Measurements from ENCODE around the gene CLASP1. TPM values are rescaled to one million over a fixed set of nuclear protein-coding genes. Genes with fewer than 3 reads are reported as not detected.
A peak's percentile ranks its signal among the peaks of the same experiment; 100 is the strongest.

The CLASP1 gene
- total RNA-seq, 1 experiment from 2014 or later, result 45.9 TPM

GRCh38 chr2:121366040-121366439 lies 283.2 kb downstream of the CLASP1 start:
- Histone ChIP-seq H3K23ac (ENCODE audit: insufficient read length, low read depth, low read length) (no peak overlapping the region), H3K79me1 (ENCODE audit: insufficient read depth, low read depth, low read length, poor library complexity, severe bottlenecking) (no peaks in the 10 kb centered on the region), H2AFZ (ENCODE audit: low read length) (no peak overlapping the region), H3K27me3 (ENCODE audit: insufficient read depth, low read length) (no peaks in the 10 kb centered on the region), H3T11ph (ENCODE audit: low read length) (no peak overlapping the region), H3K4me2 (ENCODE audit: insufficient read depth, insufficient read length, low read length) (no peak overlapping the region), H2BK20ac (ENCODE audit: low read depth, low read length, poor library complexity, severe bottlenecking) (no peak overlapping the region), H3K23me2 (ENCODE audit: insufficient read length, low read depth, low read length, poor library complexity, severe bottlenecking) (no peaks in the 10 kb centered on the region), H2BK5ac (ENCODE audit: insufficient read length, low read length) (no peak overlapping the region), H3K18ac (ENCODE audit: insufficient read length, low read depth, low read length) (no peak overlapping the region), H2BK120ac (ENCODE audit: low read depth, low read length, poor library complexity, severe bottlenecking) (no peak overlapping the region), H3K4me1 (ENCODE audit: insufficient read depth, low read length) (no peaks in the 10 kb centered on the region), H2AK5ac (ENCODE audit: insufficient read length, low read length) (no peak overlapping the region), H3K56ac (ENCODE audit: insufficient read length, low read depth, low read length) (no peak overlapping the region), H3K14ac (ENCODE audit: insufficient read depth, low read length) (no peak overlapping the region), H4K8ac (replicated peaks; ENCODE audit: insufficient read length, low read depth, low read length) (no peak overlapping the region), H3K9ac (ENCODE audit: extremely low read depth, insufficient read length, low read length) (no peak overlapping the region), H4K20me1 (ENCODE audit: control insufficient read depth, insufficient read depth, insufficient read length) (no peaks in the 10 kb centered on the region), H3K9me3 (ENCODE audit: control insufficient read depth, low read depth, low read length) (no peaks in the 10 kb centered on the region), H4K91ac (ENCODE audit: insufficient read length, low read depth, low read length) (no peak overlapping the region), H2BK12ac (ENCODE audit: insufficient read length, low read depth, low read length) (no peak overlapping the region), H2BK15ac (ENCODE audit: low read depth, low read length) (no peak overlapping the region), H3K27ac (ENCODE audit: insufficient read length, low read depth, low read length) (no peak overlapping the region), H3K79me2 (ENCODE audit: insufficient read depth, low read length) (no peaks in the 10 kb centered on the region), H3K4ac (ENCODE audit: low read depth, low read length) (no peak overlapping the region), H4K5ac (ENCODE audit: insufficient read length, low read depth, low read length) (no peak overlapping the region)
- DNase-seq, result no peak
- H3K4me1 Mint-ChIP-seq, result no peaks in the 10 kb centered on the region
- peak overlapping the region in 1 of 3 experiments; percentile 60; a peak in 1 of 7 replicates for H3K27ac Mint-ChIP-seq
- H3K4me3 Mint-ChIP-seq, result no peak overlapping the region
- no peaks in the 10 kb centered on the region for H3K9me3 Mint-ChIP-seq
- no peaks in the 10 kb centered on the region for H3K27me3 Mint-ChIP-seq (ENCODE audit: low read depth)
- peaks cover 28 to 61% (median 32%) of the 10 kb centered on the region in 3 experiments; a peak in 6 of 7 replicates for H3K36me3 Mint-ChIP-seq (ENCODE audit: insufficient read depth in 1 of 3, low read depth in 3 of 3)
- TF ChIP-seq CTCF (conservative IDR thresholded peaks at IDR 0.05), result no peak

All from H9 (cell line).